Measurements from ENCODE around the gene AUTS2. TPM values are rescaled to one million over a fixed set of nuclear protein-coding genes. Genes with fewer than 3 reads are reported as not detected.

Gene AUTS2
- total RNA-seq, 6 experiments from 2014 or later, result 10.4 to 32.0 (median 19.3) TPM

DNA sequence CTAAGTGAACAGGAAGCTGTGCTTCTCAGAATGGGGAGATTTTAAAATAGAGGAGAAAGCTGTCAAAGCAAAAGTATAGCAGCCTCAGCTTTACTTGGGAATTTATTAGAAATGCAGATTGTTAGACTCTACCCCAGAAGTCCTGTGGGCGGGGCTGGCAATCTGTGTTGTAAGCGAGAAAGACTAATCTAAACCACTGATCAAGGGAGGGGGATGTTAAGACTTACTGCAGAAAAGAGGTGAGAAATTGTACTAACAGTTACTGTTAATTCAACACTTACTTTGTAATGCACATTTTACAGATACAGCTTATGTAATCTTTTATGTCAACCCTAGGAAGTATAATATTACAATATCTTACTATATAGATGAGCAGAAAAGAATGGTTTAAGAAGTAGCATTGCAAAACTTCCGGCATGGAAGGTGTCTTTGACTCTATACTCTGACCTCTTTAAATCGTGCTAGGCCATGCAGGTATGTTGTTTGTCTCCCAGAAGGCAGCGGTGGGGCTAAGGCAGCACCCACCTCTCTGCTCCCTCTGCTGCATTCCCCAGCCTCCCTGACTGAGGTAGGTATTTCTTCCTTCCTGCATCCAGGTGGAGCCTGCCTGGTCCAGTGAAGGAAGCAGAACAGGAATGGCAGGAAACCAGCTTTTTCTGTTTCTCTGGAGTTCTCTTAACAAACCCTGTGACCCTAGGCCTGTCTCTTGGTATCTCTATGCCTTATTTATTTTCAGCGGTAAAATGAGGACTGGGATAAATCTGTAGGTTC is 462.2 kb downstream of the AUTS2 start:
- Histone ChIP-seq H3K4me1 (no peaks in the 10 kb centered on the region), H3K9me3 (no peaks in the 10 kb centered on the region), H3K4me3 (no peak overlapping the region), H3K36me3 (no peaks in the 10 kb centered on the region), H3K27me3 (no peaks in the 10 kb centered on the region), H3K27ac (no peak overlapping the region)
- ATAC-seq (no peak), DNase-seq (no peak)
- whole genome bisulfite sequencing (ENCODE audit: insufficient coverage, low coverage, low lambda C conversion rate, missing lambda C conversion rate), result 71% methylated on average over 5 of the region's 6 CpGs
- no peak for TF ChIP-seq POLR2A (IDR thresholded peaks at IDR 0.05)
- TF ChIP-seq, protein P1, sequence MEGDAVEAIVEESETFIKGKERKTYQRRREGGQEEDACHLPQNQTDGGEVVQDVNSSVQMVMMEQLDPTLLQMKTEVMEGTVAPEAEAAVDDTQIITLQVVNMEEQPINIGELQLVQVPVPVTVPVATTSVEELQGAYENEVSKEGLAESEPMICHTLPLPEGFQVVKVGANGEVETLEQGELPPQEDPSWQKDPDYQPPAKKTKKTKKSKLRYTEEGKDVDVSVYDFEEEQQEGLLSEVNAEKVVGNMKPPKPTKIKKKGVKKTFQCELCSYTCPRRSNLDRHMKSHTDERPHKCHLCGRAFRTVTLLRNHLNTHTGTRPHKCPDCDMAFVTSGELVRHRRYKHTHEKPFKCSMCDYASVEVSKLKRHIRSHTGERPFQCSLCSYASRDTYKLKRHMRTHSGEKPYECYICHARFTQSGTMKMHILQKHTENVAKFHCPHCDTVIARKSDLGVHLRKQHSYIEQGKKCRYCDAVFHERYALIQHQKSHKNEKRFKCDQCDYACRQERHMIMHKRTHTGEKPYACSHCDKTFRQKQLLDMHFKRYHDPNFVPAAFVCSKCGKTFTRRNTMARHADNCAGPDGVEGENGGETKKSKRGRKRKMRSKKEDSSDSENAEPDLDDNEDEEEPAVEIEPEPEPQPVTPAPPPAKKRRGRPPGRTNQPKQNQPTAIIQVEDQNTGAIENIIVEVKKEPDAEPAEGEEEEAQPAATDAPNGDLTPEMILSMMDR (IDR thresholded peaks at IDR 0.05), result no peak
- intact Hi-C loops (cut with DNase I), result no loop called here

- TF ChIP-seq, protein P1 (IDR thresholded peaks at IDR 0.05), result no peak
- no peak for TF ChIP-seq POLR2A (IDR thresholded peaks at IDR 0.05)
- no peaks in the 10 kb centered on the region for H3K36me3 ChIP-seq
- H3K27ac ChIP-seq, result no peak overlapping the region
- H3K4me3 ChIP-seq, result no peak overlapping the region
- 84% methylated on average over 6 of the region's 6 CpGs for WGBS (ENCODE audit: insufficient coverage, low coverage, low lambda C conversion rate, missing lambda C conversion rate)
- no peak for DNase-seq
- H3K4me1 ChIP-seq, result no peaks in the 10 kb centered on the region
- intact Hi-C loops (cut with DNase I), result no loop called here
- no peaks in the 10 kb centered on the region for H3K9me3 ChIP-seq
- H3K27me3 ChIP-seq, result no peaks in the 10 kb centered on the region
- ATAC-seq, result no peak
Observed at GRCh38 chr7:70063371-70063770, 465.1 kb downstream of the AUTS2 start.

GRCh38 chr7:70063927-70064326 is 465.7 kb downstream of the AUTS2 start:
- H3K36me3 ChIP-seq, result no peaks in the 10 kb centered on the region
- no peak for TF ChIP-seq POLR2A (IDR thresholded peaks at IDR 0.05)
- TF ChIP-seq, protein P1 (IDR thresholded peaks at IDR 0.05), result no peak
- WGBS (ENCODE audit: insufficient coverage, low coverage, low lambda C conversion rate, missing lambda C conversion rate), result 84% methylated on average over 6 of the region's 6 CpGs
- DNase-seq, result no peak
- H3K4me3 ChIP-seq, result no peak overlapping the region
- no peak overlapping the region for H3K27ac ChIP-seq
- no peaks in the 10 kb centered on the region for H3K27me3 ChIP-seq
- intact Hi-C loops (cut with DNase I), result no loop called here
- no peaks in the 10 kb centered on the region for H3K4me1 ChIP-seq
- H3K9me3 ChIP-seq, result no peaks in the 10 kb centered on the region
- no peak for ATAC-seq

DNA sequence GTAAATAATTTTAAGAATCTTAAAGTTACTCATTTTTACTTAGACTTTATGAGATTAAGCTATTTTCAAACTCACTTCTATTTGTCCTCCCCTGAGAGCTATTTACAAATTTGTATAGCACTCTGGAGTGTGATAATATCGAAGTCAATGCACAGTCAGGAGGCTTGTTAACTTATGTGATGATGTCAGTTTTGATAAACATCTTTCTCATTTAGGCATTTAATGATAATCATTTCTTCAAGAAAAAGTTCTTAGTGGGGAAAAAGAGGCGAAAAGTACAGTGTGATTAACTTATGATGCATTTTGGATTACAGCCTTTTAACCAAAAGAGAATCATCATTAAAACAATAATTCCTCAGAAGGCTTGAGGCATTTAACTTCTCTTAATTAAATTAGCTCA is 468.6 kb downstream of the AUTS2 start:
- no peaks in the 10 kb centered on the region for H3K9me3 ChIP-seq
- TF ChIP-seq POLR2A (IDR thresholded peaks at IDR 0.05), result no peak
- TF ChIP-seq, protein P1 (IDR thresholded peaks at IDR 0.05), result no peak
- ATAC-seq, result no peak
- no peaks in the 10 kb centered on the region for H3K36me3 ChIP-seq
- WGBS (ENCODE audit: insufficient coverage, low coverage, low lambda C conversion rate, missing lambda C conversion rate), result 86% methylated on average over 2 of the region's 2 CpGs
- no peak for DNase-seq
- intact Hi-C loops (cut with DNase I), result no loop called here
- H3K4me3 ChIP-seq, result no peak overlapping the region
- no peaks in the 10 kb centered on the region for H3K27me3 ChIP-seq
- H3K27ac ChIP-seq, result no peak overlapping the region
- peaks cover 0 to 6% (median 2%) of the 10 kb centered on the region in 4 donors for H3K4me1 ChIP-seq
